ENCODE measurements around the gene SH3PXD2B.

The SH3PXD2B gene

GRCh38 chr5:172443441-172444109 lies 10.8 kb downstream of the SH3PXD2B start:
- TF ChIP-seq CTCF (IDR thresholded peaks at IDR 0.05) = no peak

GRCh38 chr5:172442592-172442991 lies 11.7 kb downstream of the SH3PXD2B start:
- no peak for TF ChIP-seq CTCF (IDR thresholded peaks at IDR 0.05)

- no peak for TF ChIP-seq CTCF (IDR thresholded peaks at IDR 0.05)
Measured at GRCh38 chr5:172441262-172441751, 13.0 kb downstream of the SH3PXD2B start.

GRCh38 chr5:172440486-172440885 lies 13.8 kb downstream of the SH3PXD2B start:
- no peak for TF ChIP-seq CTCF (IDR thresholded peaks at IDR 0.05)

GRCh38 chr5:172439785-172440477 lies 14.4 kb downstream of the SH3PXD2B start:
- no peak for TF ChIP-seq CTCF (IDR thresholded peaks at IDR 0.05)

GRCh38 chr5:172438319-172438668 lies 16.0 kb downstream of the SH3PXD2B start:
- TF ChIP-seq CTCF (IDR thresholded peaks at IDR 0.05) = no peak

- no peak for TF ChIP-seq CTCF (IDR thresholded peaks at IDR 0.05)
Measured at GRCh38 chr5:172437445-172438318, 16.6 kb downstream of the SH3PXD2B start.
